ENCODE results near the gene SPPL2C. TPM values are rescaled to one million over a fixed set of nuclear protein-coding genes. Genes with fewer than 3 reads are reported as not detected.

Gene SPPL2C
- total RNA-seq, 2 donors from 2014 or later, result 1.5 TPM; not detected in 1

GRCh38 chr17:45812102-45812501, 32.6 kb upstream of the SPPL2C start:
- Histone ChIP-seq H3K27me3 (replicated peaks; ENCODE audit: insufficient read depth) (no peaks in the 10 kb centered on the region), H3K27ac (no peak overlapping the region), H3K4me3 (no peak overlapping the region), H3K36me3 (no peaks in the 10 kb centered on the region), H3K9me3 (no peaks in the 10 kb centered on the region), H3K4me1 (replicated peaks) (no peaks in the 10 kb centered on the region)
- DNase-seq (ENCODE audit: low spot score), result no peak
- 66% methylated on average over 3 of the region's 3 CpGs for WGBS
- TF ChIP-seq POLR2A (IDR thresholded peaks at IDR 0.05) (no peak), POLR2AphosphoS5 (IDR thresholded peaks at IDR 0.05) (no peak), CTCF (IDR thresholded peaks at IDR 0.05) (no peak)
- intact Hi-C loops (cut with DNase I), result no loop called here

GRCh38 chr17:45813048-45813725, 31.5 kb upstream of the SPPL2C start:
- WGBS, result 27% methylated on average over 22 of the region's 22 CpGs
- Histone ChIP-seq H3K4me3 (no peak overlapping the region), H3K9me3 (no peaks in the 10 kb centered on the region), H3K27ac (no peak overlapping the region), H3K36me3 (no peaks in the 10 kb centered on the region), H3K4me1 (replicated peaks) (no peaks in the 10 kb centered on the region), H3K27me3 (replicated peaks; ENCODE audit: insufficient read depth) (no peaks in the 10 kb centered on the region)
- intact Hi-C loops (cut with DNase I), result no loop called here
- TF ChIP-seq POLR2A (IDR thresholded peaks at IDR 0.05) (no peak), CTCF (IDR thresholded peaks at IDR 0.05) (no peak), POLR2AphosphoS5 (IDR thresholded peaks at IDR 0.05) (no peak)
- DNase-seq (ENCODE audit: low spot score), result no peak

GRCh38 chr17:45814622-45815606, 29.8 kb upstream of the SPPL2C start:
- no peak for DNase-seq (ENCODE audit: low spot score)
- H3K9me3 ChIP-seq, result no peaks in the 10 kb centered on the region
- no peak overlapping the region for H3K4me3 ChIP-seq
- 85% methylated on average over 17 of the region's 17 CpGs for WGBS
- no peaks in the 10 kb centered on the region for H3K36me3 ChIP-seq
- no peak for TF ChIP-seq POLR2AphosphoS5 (IDR thresholded peaks at IDR 0.05)
- H3K27ac ChIP-seq, result no peak overlapping the region
- intact Hi-C loops (cut with DNase I), result no loop called here
- no peaks in the 10 kb centered on the region for H3K4me1 ChIP-seq (replicated peaks)
- no peaks in the 10 kb centered on the region for H3K27me3 ChIP-seq (replicated peaks; ENCODE audit: insufficient read depth)

- WGBS, result 91% methylated on average over 6 of the region's 6 CpGs
- Histone ChIP-seq H3K9me3 (no peaks in the 10 kb centered on the region), H3K27ac (no peak overlapping the region), H3K4me1 (replicated peaks) (no peaks in the 10 kb centered on the region), H3K4me3 (no peak overlapping the region), H3K36me3 (no peaks in the 10 kb centered on the region), H3K27me3 (replicated peaks; ENCODE audit: insufficient read depth) (no peaks in the 10 kb centered on the region)
- DNase-seq (ENCODE audit: low spot score), result no peak
- intact Hi-C loops (cut with DNase I), result no loop called here
- TF ChIP-seq POLR2A (IDR thresholded peaks at IDR 0.05) (no peak), CTCF (IDR thresholded peaks at IDR 0.05) (no peak), POLR2AphosphoS5 (IDR thresholded peaks at IDR 0.05) (no peak)
These were observed 28.9 kb upstream of the SPPL2C start for GRCh38 chr17:45815752-45816151.

- no peaks in the 10 kb centered on the region for H3K4me1 ChIP-seq (replicated peaks)
- DNase-seq (ENCODE audit: low spot score), result no peak
- TF ChIP-seq POLR2A (IDR thresholded peaks at IDR 0.05) (no peak), POLR2AphosphoS5 (IDR thresholded peaks at IDR 0.05) (no peak), CTCF (IDR thresholded peaks at IDR 0.05) (no peak)
- intact Hi-C loops (cut with DNase I), result no loop called here
- H3K9me3 ChIP-seq, result no peaks in the 10 kb centered on the region
- no peaks in the 10 kb centered on the region for H3K36me3 ChIP-seq
- H3K27ac ChIP-seq, result no peak overlapping the region
- H3K27me3 ChIP-seq (replicated peaks; ENCODE audit: insufficient read depth), result no peaks in the 10 kb centered on the region
- WGBS, result 69% methylated on average over 6 of the region's 6 CpGs
- no peak overlapping the region for H3K4me3 ChIP-seq
These were observed 26.6 kb upstream of the SPPL2C start for GRCh38 chr17:45818041-45818440.

Measured in prostate gland (tissue), 2 donors.